HG03354 (cell line): ENCODE data around the gene IFNLR1.

Source experiments
- ATAC-seq: cut with Tn5 transposase; IDR thresholded peaks from one replicate; pipeline ENCODE4 v1.9.1; 2021; ENCODE audit warnings: mild to moderate bottlenecking; ENCODE audit not compliant: unreplicated experiment, poor library complexity, severe bottlenecking

IFNLR1 gene

GRCh38 chr1:24127801-24128363, 59.2 kb downstream of the IFNLR1 start:
- no peak for ATAC-seq

- no peak for ATAC-seq
These were observed 59.8 kb downstream of the IFNLR1 start for GRCh38 chr1:24127134-24127800.

GRCh38 chr1:24126672-24127023, 60.4 kb downstream of the IFNLR1 start:
- ATAC-seq, result no peak

- no peak for ATAC-seq
These were observed 60.9 kb downstream of the IFNLR1 start for GRCh38 chr1:24126018-24126671.

- no peak for ATAC-seq
These were observed 61.6 kb downstream of the IFNLR1 start for GRCh38 chr1:24125456-24125855.

GRCh38 chr1:24124980-24125379, 62.1 kb downstream of the IFNLR1 start:
- no peak for ATAC-seq

GRCh38 chr1:24123611-24124010, 63.5 kb downstream of the IFNLR1 start:
- ATAC-seq, result no peak

GRCh38 chr1:24122776-24123175, 64.3 kb downstream of the IFNLR1 start:
- no peak for ATAC-seq

GRCh38 chr1:24121406-24121805, 65.7 kb downstream of the IFNLR1 start:
- ATAC-seq, result no peak

GRCh38 chr1:24120965-24121364, 66.1 kb downstream of the IFNLR1 start:
- ATAC-seq, result no peak

GRCh38 chr1:24119859-24120756, 67.0 kb downstream of the IFNLR1 start:
- no peak for ATAC-seq

GRCh38 chr1:24119489-24119858, 67.6 kb downstream of the IFNLR1 start:
- no peak for ATAC-seq

GRCh38 chr1:24118410-24119242, 68.5 kb downstream of the IFNLR1 start:
- no peak for ATAC-seq

GRCh38 chr1:24117722-24118409, 69.2 kb downstream of the IFNLR1 start:
- no peak for ATAC-seq

GRCh38 chr1:24117132-24117531, 70.0 kb downstream of the IFNLR1 start:
- ATAC-seq, result no peak

- no peak for ATAC-seq
These were observed 72.3 kb downstream of the IFNLR1 start for GRCh38 chr1:24114753-24115152.

GRCh38 chr1:24113641-24114033, 73.5 kb downstream of the IFNLR1 start:
- ATAC-seq, result no peak

- ATAC-seq, result no peak
These were observed 74.9 kb downstream of the IFNLR1 start, which contains the start of gene MYOM3 for GRCh38 chr1:24111996-24112779. Gene MYOM3 (minus strand): TSS chr1:24112135. CDS start chr1:24108636, 3,499 bp downstream.
